Neural progenitor cell (in vitro differentiated cells): Measurements from ENCODE around the gene FLT4.

Experiments used
- CTCF ChIP-seq: fragments of 200-600 bp; sonication (generic); IDR thresholded peaks from 2 replicates; pipeline ENCODE4 v1.5.1; 2017; ENCODE audit warnings: antibody characterized with exemption, mild to moderate bottlenecking
- EZH2 ChIP-seq: fragments of 200-600 bp; sonication (generic); IDR thresholded peaks from 2 replicates; pipeline ENCODE4 v1.6.1; 2017; ENCODE audit warnings: antibody characterized with exemption, mild to moderate bottlenecking, moderate library complexity

GRCh38 chr5:180675036-180675635, 25.7 kb upstream of the FLT4 start:
- no peak for TF ChIP-seq CTCF
- TF ChIP-seq EZH2 = no peak
